K562 (cell line): ENCODE data around the gene B3GALT4. TPM values are rescaled to one million over a fixed set of nuclear protein-coding genes. Genes with fewer than 3 reads are reported as not detected.

ENCODE experiments used
- AFF4 ChIP-seq: sonication (generic); formaldehyde crosslinking; IDR thresholded peaks from 2 replicates; pipeline ENCODE4 v1.8.0; 2023; ENCODE audit warnings: mild to moderate bottlenecking, missing genetic modification reagents
- BHLHE40 ChIP-seq: IDR thresholded peaks from 2 replicates; pipeline ENCODE4 v1.6.1; 2011; ENCODE audit warnings: low read length, improper control_type of control experiment
- CBFA2T3 ChIP-seq: fragments of 450-650 bp; IDR thresholded peaks from 2 replicates; pipeline ENCODE4 v1.6.1; 2017
- CBX3 ChIP-seq, 2 experiments: IDR thresholded peaks; 1 replicate in 1 of 2; 2 replicates in 1 of 2; pipeline ENCODE4 v1.6.1; 2012; ENCODE audit warnings: inconsistent platforms in 2 of 2, low read length in 2 of 2, borderline replicate concordance in 1 of 2, control low read depth in 1 of 2
- CEBPG ChIP-seq, 3 experiments: fragments of 200-800 bp in 1 of 3; sonication (Bioruptor generic) in 1 of 3; sonication (generic) in 1 of 3; formaldehyde crosslinking in 1 of 3; IDR thresholded peaks in 2 of 3; conservative IDR thresholded peaks in 1 of 3; 2 replicates each; pipeline versions ENCODE4 v1.6.1 to v1.8.0; 2016 to 2022; ENCODE audit warnings: missing compliant biosample characterization in 2 of 3, missing genetic modification characterization in 2 of 3, mild to moderate bottlenecking in 1 of 3, missing genetic modification reagents in 1 of 3
- DDX20 ChIP-seq: fragments of 450-650 bp; IDR thresholded peaks from 2 replicates; pipeline ENCODE4 v1.6.1; 2016; ENCODE audit warnings: missing genetic modification characterization, low read depth, mild to moderate bottlenecking, missing compliant biosample characterization, moderate library complexity
- ETV1 ChIP-seq: fragments of 450-650 bp; conservative IDR thresholded peaks from 2 replicates; pipeline ENCODE4 v1.6.1; 2016; ENCODE audit warnings: missing genetic modification characterization, control low read depth, low read depth, missing compliant biosample characterization
- FOXA3 ChIP-seq, 2 experiments: fragments of 450-650 bp in 1 of 2; sonication (generic) in 1 of 2; formaldehyde crosslinking; IDR thresholded peaks in 1 of 2; conservative IDR thresholded peaks in 1 of 2; 2 replicates each; pipeline versions ENCODE4 v1.4.0 to v1.8.0; 2020 to 2022; ENCODE audit warnings: mild to moderate bottlenecking in 2 of 2, missing genetic modification reagents in 1 of 2
- FOXK1 ChIP-seq: sonication (generic); formaldehyde crosslinking; IDR thresholded peaks from 2 replicates; pipeline ENCODE4 v1.8.0; 2022; ENCODE audit warnings: missing genetic modification reagents, mild to moderate bottlenecking, borderline replicate concordance
- KDM1A ChIP-seq, 2 experiments: fragments of 450-650 bp; IDR thresholded peaks; 2 replicates each; pipeline ENCODE4 v1.6.1; 2016; ENCODE audit warnings: mild to moderate bottlenecking in 2 of 2
- KDM5B ChIP-seq: fragments of 200-600 bp; sonication (generic); IDR thresholded peaks from 2 replicates; pipeline ENCODE4 v1.6.1; 2012; ENCODE audit warnings: low read depth, mild to moderate bottlenecking, moderate library complexity, low read length, control low read depth, inconsistent platforms; ENCODE audit not compliant: insufficient replicate concordance
- KLF16 ChIP-seq: IDR thresholded peaks from 2 replicates; pipeline ENCODE4 v1.6.1; 2016; ENCODE audit warnings: antibody characterized with exemption
- LCOR ChIP-seq: sonication (generic); formaldehyde crosslinking; IDR thresholded peaks from 2 replicates; pipeline ENCODE4 v1.8.0; 2022; ENCODE audit warnings: mild to moderate bottlenecking, missing genetic modification reagents
- MNT ChIP-seq, 2 experiments: fragments of 450-650 bp; conservative IDR thresholded peaks; 2 replicates each; pipeline ENCODE4 v1.6.1; 2017; ENCODE audit warnings: mild to moderate bottlenecking in 2 of 2, moderate library complexity in 2 of 2
- RBFOX2 ChIP-seq: fragments of 200-400 bp; formaldehyde crosslinking; IDR thresholded peaks from 2 replicates; pipeline ENCODE4 v1.6.1; 2017; ENCODE audit warnings: low read depth, mild to moderate bottlenecking, low read length, moderate library complexity
- STAT5A ChIP-seq: IDR thresholded peaks from 2 replicates; pipeline ENCODE4 v1.6.1; 2012; ENCODE audit warnings: low read length, inconsistent platforms, borderline replicate concordance
- U2AF1 ChIP-seq: fragments of 200-400 bp; formaldehyde crosslinking; optimal IDR thresholded peaks from 2 replicates; pipeline ENCODE3; 2017; ENCODE audit warnings: mild to moderate bottlenecking, low read depth, low read length, moderate library complexity
- ZNF217 ChIP-seq: sonication (generic); formaldehyde crosslinking; IDR thresholded peaks from 2 replicates; pipeline ENCODE4 v1.8.0; 2022; ENCODE audit warnings: mild to moderate bottlenecking, missing genetic modification reagents
- polyA plus RNA-seq, 8 experiments: library from polyadenylated mRNA; depleted of rRNA in 4 of 8; stranded (reverse) in 5 of 8; unstranded in 3 of 8; fragments of >200 nt; fragmentation: Nextera tagmentation in 2 of 8; fragmentation: Illumina TruSeq in 1 of 8; extraction: Ambion mirVana in 2 of 8; extraction: Trizol in 1 of 8; gene quantifications; 2 replicates each; pipeline versions ENCODE4 v1.2.1 to v1.2.3, GENCODE V29; 2011 to 2014; ENCODE audit warnings: inconsistent platforms in 1 of 8, missing spikeins in 1 of 8
- total RNA-seq, 7 experiments: library from RNA; depleted of rRNA in 6 of 7; stranded (reverse); fragments of >200 nt in 6 of 7; fragmentation: Illumina TruSeq in 2 of 7; extraction: Trizol in 2 of 7; gene quantifications; 2 replicates each; pipeline versions ENCODE4 v1.2.1 to v1.2.3, GENCODE V29; 2011 to 2021; ENCODE audit warnings: low replicate concordance in 1 of 7

B3GALT4 gene
- total and polyA plus RNA-seq, 9 of the 15 experiments (the other 6 are each of a cell fraction or from before 2014, with no cell fraction given) = 0.11 to 1.3 (median 0.53) TPM; not detected in 1

GRCh38 chr6:33273924-33274902, 2.7 kb upstream of the B3GALT4 start (continued):
- TF ChIP-seq FOXK1 (CRISPR knock-in tag) = 0 out of 2 replicates have a peak, but pooled peaks have one; percentile 50
- no peak for TF ChIP-seq KLF16
- TF ChIP-seq KDM5B = peak; percentile 30
- TF ChIP-seq CEBPG (CRISPR knock-in tag; IDR thresholded peaks at IDR 0.05) = no peak; the same call in 1 of the 2 replicates
- 0 out of 4 replicates have a peak, but pooled peaks of 1 of the 2 experiments have one; percentile 15 for TF ChIP-seq CEBPG (tag; conservative IDR thresholded peaks at IDR 0.05 in 1 of 2, IDR thresholded peaks at IDR 0.05 in 1 of 2)
- no peak for TF ChIP-seq U2AF1
- no peak for TF ChIP-seq DDX20 (tag)
- 0 out of 3 replicates have a peak, but pooled peaks of 1 of the 2 experiments have one; percentile 14 for TF ChIP-seq CBX3 (IDR thresholded peaks at IDR 0.05; ENCODE audit: borderline replicate concordance in 1 of 2, low read length in 2 of 2)
- peak; percentile 70 for TF ChIP-seq RBFOX2
- 0 out of 4 replicates have a peak, but pooled peaks of 1 of the 2 experiments have one; percentile 28 for TF ChIP-seq FOXA3 (CRISPR knock-in tag; conservative IDR thresholded peaks at IDR 0.05 in 1 of 2, IDR thresholded peaks at IDR 0.05 in 1 of 2)
- TF ChIP-seq KDM1A (IDR thresholded peaks at IDR 0.05) = peak; percentile 98
- TF ChIP-seq CBFA2T3 = 0 out of 2 replicates have a peak, but pooled peaks have one; percentile 27
- TF ChIP-seq BHLHE40 = peak; percentile 7; the same call in 1 of the 2 replicates
- no peak for TF ChIP-seq STAT5A
- TF ChIP-seq ETV1 (tag) = no peak
- no peak for TF ChIP-seq ZNF217
- 0 out of 2 replicates have a peak, but pooled peaks have one; percentile 5 for TF ChIP-seq LCOR (CRISPR knock-in tag)
- 0 out of 4 replicates have a peak, but pooled peaks of 1 of the 2 experiments have one; percentile 5 for TF ChIP-seq MNT (conservative IDR thresholded peaks at IDR 0.05)
- TF ChIP-seq AFF4 = peak; percentile 31; the same call in 1 of the 2 replicates
